ENCODE results near the gene CUZD1.
"Not testable (repeated sequence)": the region's sequence is repeated elsewhere in the genome, so short reads cannot be mapped to it uniquely, and the experiment has no call there.

The CUZD1 gene, protein sequence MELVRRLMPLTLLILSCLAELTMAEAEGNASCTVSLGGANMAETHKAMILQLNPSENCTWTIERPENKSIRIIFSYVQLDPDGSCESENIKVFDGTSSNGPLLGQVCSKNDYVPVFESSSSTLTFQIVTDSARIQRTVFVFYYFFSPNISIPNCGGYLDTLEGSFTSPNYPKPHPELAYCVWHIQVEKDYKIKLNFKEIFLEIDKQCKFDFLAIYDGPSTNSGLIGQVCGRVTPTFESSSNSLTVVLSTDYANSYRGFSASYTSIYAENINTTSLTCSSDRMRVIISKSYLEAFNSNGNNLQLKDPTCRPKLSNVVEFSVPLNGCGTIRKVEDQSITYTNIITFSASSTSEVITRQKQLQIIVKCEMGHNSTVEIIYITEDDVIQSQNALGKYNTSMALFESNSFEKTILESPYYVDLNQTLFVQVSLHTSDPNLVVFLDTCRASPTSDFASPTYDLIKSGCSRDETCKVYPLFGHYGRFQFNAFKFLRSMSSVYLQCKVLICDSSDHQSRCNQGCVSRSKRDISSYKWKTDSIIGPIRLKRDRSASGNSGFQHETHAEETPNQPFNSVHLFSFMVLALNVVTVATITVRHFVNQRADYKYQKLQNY

DNA sequence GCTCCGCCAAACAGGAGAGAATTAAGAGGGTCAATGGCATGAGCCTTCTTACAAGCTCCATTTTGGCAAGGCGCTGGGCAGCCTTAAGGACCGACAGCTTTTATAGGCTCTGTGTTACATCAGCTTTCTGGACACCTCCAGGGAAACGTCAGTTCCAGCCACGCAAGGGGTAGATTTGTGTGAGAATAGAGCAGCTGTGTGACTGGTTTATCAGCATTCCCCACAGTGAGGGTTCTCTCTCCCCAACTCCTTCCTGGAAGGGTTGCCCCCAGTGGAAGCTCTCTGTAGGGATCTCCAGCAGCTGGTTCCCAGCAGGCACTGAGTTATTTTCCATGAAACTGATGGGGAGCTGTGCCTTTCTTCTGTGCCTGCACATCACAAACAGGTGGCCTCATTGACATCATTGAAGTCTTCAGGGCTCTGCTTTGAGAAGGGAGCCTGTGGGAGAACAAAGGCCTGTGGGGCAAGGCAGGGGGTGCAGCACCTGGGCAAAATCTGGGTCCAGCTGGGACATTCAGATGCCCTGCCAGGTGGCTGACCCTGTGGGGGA, at the start of gene CUZD1:
CUZD1 (minus strand) TSS at position 75 of the 550 bp plus-strand sequence; CDS start at position 61, 14 bp downstream.
- DNase-seq: no peak

DNA sequence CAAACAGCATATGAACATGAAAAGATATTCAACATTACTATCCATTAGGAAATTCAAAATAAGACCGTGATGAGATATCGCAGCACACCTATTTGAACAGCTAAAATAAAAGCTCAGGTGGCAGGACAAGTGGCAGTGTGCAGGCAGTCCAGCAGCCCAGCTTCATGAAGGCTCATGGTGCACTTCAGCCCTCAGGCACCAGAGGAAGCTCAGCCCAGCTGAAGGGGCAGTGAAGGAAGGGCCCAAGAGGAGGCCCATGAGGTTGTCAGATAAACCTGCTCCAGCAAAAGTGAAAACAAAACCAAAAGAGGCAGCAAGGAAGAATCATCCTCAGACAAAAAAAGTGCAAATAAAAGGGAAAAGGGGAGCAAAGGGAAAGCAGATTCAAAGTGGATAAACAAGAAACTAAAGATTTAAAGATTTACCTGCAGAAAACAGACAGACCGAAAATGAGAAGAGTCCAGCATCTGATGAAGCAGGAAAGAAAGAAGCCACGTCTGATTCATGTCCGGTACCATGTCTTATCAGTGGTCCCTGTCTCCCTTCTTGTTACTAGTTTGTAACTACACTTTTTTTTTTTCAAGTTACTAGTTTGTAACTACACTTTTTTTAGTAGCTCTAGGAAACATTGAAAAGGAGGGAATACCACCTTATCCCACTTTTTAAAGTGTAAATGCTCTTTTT, 48.7 kb upstream of the CUZD1 start:
- DNase-seq: no peak

DNA sequence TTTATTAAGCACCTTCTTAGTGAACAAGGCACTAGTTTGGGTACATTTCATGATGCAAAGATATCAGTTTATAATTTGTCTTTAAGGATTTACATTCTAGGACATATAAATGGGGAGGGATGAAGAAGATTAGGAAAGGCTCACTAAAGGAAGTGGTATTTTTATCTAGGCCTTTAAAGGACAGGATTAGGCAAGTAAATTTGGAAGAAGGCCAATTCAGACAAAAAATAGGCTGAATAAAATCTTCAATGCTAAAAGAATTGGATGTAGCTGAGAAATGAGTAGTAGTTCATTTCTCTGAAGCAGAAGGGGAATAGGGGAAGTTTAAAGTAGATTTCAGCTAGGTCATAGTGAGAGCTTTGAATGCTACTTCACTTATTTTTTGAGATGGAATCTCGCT, 38.5 kb upstream of the CUZD1 start:
- no peak for DNase-seq

DNA sequence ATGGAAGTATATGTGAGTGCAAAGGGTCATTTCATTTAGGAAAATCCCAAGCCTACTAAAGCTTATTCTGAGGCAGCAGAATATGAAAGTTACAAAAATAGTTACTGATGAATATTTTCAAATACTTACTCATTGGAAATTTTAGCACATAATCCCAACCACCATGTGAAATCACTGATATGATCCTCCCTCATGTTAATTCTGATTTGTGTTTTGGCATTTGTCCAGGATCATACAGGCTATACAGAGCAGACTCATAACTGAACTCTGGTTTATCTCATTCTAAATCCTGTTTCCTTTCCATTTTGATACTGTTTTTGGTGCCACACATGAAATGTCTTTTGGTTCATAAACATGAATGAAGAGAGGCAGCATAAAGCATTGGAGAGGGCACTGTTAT, 37.1 kb upstream of the CUZD1 start:
- DNase-seq: no peak

DNA sequence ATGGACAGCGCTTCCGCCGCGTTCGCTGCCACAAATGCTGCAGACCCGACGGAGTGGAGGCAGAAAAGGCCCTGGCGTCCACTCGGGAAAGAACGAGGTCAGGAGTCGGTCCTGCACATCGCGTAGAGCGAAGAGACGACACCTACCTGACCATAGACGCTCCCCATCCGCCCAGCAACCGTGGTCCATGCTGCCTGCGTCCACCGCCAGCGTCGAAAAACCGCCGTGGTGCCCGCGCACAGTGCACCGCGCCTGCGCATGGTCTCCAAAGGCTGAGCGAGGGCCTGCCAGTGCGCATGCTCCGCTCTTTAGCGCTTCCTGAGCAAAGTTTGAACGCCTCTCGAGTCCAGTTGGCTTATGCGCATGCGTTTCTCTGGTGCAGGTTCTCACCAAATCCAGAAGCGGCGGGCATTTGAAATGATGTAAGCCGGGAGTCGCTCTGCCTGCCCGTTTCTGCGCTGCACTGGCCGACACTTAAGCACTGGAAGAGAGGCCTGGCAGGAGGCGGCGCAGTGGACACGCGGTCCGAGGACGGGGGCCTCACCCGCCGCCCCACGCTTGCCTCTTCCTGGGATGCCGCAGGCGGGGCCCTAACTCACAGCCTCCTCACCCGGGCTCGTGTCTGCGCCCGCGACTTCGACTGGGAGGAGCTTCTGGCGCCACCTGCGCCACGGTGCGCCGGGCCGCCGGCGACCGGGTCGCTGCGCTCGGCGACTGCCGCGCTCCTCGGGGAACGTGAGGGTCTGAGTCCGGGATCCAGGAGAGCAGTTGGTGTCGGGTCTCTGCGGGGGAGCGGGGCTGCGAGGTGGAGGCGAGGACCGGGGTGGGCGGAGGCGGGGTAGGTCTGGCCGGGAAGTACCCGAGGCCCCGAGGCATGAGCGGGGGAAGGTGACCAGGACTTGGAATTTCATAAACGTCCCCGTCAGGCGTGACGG, 33.9 kb upstream of the CUZD1 start, which contains the start of gene FAM24B:
FAM24B (minus strand) TSS at position 243 of the 935 bp plus-strand sequence. CDS start 29,066 bp downstream, outside the sequence.
- DNase-seq: peak; percentile 47

DNA sequence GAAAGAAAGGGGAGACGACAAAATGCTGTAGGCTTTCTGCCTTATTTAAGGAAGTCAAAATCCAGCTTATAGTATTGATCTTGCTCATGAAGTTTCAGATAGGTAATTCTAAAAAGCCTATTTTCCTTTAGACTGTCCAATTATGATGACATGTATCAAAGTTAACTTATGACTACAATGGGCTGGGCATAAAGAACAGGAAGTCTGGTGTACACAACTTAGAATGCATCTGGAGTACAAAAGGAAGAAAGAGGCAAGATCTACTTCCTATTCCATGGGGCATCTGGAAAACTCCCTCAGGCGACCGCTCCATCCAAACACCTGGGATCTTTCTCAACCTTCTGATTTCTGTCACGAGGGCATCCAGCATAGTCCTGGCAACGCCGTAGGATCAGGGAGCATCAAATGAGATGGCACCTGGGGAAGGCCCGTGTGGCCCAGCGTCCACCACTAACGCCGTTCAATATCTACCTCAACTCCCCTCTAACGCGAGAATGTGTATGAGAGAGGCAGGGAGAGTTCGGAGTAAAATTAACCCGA, 33.2 kb upstream of the CUZD1 start:
- no peak for DNase-seq

DNA sequence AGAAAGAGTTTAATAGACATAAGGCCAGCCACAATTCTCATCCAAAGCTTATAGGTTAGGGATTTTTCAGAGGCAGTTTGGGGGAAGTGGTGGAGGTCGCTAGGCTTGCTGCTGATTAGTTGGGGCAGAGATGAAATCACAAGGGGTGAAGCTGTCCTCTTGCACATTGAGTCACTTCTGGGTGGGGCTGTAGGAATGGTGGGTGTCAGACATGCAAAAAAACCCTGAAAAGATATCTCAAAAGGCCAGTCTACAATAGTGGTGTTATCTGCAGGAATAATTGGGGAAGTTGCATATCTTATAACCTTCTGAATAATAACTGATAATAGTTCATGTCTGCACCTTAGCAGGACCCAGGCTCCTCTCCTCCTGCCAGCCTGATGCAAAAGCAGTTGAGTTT, 31.6 kb upstream of the CUZD1 start:
- no peak for DNase-seq

DNA sequence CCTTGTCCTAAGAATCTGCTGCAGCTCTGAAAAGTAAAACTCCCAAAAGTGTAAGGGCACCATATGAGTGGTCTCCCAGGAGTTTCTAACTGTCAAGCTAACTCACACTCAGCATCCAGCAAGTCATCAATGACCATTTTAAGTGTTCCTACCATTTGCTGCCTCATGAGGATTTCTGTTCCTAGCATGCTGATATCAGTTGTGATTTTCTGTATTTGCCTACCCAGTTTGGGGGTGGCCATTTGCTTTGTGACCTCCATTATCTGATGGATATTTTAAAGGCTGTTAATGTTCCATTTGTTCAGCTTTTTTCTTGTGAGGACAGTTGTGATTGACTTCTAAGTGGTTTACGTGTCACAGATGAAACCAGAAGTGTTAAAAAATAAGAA, 30.8 kb upstream of the CUZD1 start:
- no peak for DNase-seq

DNA sequence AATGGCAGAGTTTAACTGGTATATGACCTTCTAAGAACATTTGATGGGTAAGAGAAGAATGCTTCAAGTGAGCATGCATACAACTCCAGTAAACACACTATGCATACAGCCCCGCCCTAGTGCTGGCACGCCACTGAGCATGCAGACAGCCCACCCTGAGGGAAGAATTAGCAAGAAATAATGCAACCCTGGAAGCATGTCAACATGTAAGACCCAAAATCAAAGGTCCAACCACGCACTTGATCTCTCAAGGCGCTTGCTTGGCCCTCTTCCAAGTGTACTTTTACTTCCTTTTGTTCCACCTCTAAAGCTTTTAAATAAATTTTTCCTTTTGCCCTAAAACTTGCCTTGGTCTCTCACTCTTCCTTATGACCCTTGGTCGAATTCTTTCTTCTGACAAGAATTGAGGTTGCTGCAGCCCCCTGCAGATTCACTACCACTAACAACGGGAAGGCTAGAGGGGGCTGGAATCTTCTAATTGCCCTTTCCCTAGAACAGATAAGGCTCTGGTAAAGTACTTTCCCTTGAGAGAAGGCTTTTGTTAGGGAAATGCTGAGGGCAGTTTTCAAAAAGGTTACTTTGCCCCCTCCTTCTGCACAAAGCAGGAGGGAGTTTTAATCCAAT, 30.3 kb upstream of the CUZD1 start:
- DNase-seq: no peak

DNA sequence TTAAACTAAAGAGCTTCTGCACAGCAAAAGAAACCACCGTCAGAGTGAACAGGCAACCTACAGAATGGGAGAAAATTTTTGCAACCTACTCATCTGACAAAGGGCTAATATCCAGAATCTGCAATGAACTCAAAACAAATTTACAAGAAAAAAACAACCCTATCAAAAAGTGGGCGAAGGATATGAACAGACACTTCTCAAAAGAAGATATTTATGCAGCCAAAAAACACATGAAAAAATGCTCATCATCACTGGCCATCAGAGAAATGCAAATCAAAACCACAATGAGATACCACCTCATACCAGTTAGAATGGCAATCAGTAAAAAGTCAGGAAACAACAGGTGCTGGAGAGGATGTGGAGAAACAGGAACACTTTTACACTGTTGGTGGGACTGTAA, 26.3 kb upstream of the CUZD1 start:
- not testable (repeated sequence) for DNase-seq

DNA sequence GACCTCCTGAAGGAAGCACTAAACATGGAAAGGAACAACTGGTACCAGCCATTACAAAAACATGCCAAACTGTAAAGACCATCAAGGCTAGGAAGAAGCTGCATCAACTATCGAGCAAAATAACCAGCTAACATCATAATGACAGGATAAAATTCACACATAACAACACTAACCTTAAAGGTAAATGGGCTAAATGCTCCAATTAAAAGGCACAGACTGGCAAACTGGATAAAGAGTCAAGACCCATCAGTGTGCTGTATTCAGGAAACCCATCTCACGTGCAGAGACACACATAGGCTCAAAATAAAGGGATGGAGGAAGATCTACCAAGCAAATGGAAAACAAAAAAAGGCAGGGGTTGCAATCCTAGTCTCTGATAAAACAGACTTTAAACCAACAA, 23.1 kb upstream of the CUZD1 start:
- not testable (repeated sequence) for DNase-seq

DNA sequence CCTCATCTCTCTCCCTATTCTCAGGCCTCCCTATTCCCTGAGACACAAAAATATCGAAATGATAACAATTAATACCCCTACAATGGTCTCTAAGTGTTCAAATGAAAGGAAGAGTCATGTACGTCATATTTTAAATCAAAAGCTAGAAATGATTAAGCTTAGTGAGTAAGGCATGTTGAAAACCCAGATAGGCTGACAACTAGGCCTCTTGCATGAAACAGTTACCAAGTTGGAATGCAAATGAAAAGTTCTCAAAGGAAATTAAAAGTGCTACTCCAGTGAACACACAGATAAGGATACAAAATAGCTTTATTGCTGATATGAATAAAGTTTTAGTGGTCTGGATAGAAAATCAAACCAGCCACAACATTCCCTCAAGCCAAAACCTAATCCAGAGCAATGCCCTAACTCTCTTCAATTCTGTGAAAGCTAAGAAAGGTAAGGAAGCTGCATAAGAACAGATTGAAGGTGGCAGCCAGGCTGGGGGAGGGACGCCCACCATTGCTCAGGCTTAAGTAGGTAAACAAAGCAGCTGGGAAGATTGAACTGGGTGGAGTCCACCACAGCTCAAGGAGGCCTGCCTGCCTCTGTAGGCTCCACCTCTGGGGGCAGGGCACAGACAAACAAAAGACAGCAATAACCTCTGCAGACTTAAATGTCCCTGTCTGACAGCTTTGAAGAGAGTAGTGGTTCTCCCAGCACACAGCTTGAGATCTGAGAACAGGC, 21.3 kb upstream of the CUZD1 start:
- DNase-seq: not testable (repeated sequence)

DNA sequence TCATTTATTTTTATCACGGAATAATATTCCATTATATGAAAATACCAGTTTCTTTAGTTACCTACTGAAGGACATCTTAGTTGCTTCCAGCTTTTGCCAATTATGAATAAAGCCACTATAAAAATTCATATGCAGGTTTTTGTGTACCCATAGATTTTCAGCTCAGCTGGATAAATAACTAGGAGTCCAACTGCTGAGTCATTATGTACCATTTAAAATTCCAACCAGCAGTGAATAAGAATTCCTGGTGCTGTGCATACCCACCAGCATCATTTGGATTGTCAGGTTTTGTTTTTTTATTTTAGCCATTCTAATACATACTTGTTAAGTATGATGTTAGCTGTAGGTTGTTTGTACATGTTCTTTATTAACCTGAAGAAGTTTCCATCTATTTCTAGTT, 19.2 kb upstream of the CUZD1 start:
- no peak for DNase-seq

DNA sequence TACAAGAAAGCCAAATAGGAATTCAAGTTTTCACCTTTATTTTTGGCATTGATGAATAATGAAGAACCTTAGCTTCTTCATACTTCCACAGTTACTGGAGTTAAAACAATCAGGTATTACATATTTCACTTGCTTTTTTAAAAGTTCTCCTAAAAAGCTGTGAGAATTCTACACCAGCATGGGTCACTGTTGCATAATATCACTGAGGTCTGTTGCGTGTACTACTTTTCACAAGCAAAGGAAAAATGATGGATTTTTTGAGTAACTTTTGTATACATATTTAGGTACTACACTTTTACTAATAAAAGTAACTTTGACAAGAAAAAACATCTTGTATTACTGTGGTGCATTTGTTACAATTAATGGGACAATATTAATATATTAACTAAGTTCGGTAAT, 18.5 kb upstream of the CUZD1 start:
- DNase-seq: no peak

DNA sequence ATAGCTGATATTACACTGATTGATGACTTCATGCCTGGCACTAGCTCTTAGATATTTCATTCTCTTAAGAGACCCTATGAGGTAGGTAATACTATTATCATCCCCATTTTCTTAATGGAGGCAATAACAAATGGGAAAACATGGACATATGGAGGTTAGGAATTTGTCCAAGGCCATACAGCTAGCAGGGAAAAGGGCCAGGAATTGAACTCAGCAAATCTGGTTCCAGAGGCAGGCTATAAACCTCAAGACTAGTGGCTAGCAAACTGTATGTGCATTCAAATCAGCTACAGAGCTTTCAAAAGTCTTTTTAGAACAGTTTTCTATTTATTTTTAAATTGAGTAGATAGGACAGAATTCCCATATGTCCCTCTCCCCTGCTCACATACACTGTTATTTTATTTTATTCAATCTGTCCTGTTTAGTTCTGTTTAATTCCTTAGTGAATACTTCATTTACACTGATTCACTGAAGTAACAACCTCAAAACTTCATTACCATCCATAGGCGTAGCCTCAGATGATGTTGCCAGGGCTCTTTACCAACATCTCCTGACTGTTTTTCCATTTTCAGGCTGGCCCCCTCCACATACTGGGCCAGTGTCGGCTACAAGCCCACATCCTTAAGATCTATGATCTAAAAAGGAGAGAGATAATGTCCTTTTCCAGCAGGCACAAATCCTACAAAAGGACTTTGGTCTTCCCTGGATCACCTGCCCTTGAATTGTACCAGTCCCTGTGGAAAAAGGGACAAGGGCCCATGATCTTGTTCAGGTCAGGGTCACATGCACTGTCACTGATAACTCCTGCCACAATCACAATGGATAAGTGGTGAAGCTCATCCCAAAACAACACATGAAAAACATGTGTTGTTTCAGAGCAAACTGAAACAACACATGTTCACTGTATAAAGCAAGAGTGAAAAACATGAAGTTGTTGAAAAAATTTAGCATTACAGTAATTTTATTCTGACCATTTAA, 17.8 kb upstream of the CUZD1 start:
- DNase-seq: no peak

DNA sequence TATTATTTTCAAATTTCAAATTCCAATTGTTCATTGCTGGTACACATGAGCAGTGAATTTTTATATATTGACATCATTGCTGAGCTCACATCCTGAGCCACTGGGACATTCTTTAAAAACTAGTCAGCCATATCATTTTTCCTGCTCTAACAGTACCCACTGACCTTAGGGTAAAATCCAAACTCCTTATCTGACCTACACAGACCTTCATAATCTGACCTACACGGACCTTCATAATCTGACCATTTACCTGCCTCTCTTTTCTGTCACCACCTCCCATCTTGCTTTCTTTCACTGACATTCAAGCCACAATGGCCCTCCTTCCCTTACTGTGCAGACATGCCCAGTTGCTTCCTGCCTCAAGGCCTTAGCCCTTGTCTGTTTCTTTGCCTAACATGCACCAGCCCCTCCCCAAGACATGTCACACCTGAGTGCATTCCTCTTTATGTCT, 16.1 kb upstream of the CUZD1 start:
- no peak for DNase-seq

DNA sequence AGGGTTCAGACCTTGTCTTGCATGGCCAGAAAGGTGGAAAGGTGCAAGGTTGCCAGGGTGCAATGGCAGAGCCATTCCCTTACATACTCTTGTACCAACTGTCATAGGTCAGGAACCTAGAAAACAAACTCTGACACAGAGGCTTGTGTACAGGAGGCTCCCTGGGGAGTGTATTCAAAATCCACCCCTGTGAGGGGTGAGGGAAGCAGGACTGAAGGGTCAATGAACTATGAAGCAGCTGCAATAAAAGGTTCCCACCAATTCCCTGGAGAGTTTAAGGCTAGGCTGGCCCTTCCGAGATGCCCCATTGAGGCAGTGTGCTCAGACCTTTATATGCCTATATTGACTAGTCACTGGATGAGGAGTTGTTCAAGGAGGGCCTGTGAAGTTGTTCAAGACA, 13.9 kb upstream of the CUZD1 start:
- no peak for DNase-seq

DNA sequence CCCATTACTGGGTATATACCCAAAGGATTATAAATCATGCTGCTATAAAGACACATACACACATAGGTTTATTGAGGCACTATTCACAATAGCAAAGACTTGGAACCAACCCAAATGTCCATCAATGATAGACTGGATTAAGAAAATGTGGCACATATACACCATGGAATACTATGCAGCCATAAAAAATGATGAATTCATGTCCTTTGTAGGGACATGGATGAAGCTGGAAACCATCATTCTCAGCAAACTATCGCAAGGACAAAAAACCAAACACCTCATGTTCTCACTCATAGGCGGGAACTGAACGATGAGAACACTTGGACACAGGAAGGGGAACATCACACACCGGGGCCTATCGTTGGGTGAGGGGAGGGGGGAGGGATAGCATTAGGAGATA, 12.4 kb upstream of the CUZD1 start:
- DNase-seq: not testable (repeated sequence)

DNA sequence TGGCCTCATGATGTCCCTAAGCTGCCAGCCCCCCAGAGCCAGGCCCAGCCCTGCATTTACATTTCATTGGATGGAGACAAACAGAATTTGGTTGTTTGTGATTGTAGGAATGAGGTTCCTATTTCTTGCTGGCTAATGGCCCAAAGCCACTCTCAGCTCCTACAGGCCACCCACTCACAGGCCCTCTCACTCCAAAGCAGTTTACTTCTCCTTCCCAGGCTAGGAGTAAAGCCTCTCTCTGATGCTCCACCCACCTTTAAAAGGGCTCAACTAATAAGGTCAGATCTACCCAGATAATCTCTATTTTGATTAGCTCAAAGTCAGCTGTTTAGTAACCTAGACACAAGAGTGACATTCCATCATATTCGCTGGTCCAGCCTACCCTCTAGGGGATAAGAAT, 11.2 kb upstream of the CUZD1 start:
- no peak for DNase-seq

DNA sequence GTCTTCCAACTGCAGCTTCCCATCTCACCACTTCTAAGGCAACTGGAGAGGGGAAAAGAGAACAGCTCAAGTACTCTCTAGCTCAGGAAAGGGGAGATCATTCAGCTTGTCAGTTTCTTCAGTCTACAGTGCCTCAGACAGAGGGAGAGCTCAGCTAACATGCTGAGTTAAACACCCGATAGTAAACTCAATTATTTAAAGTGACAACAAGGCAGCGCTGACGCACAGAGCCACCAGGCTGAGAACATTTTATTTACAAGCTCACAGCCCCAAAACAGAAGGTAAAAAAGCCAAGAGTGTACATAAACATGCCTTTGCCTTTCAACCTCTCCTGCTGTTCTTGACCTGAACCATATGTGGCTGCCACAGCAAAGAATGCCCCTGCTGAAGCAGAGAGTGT, 10.1 kb upstream of the CUZD1 start:
- DNase-seq: no peak

Data from SIG-M5 (cell line).